Stimulated activated CD8-positive, alpha-beta memory T cell treated with anti-CD3 and anti-CD28 coated beads, Interleukin-15, amount 100 ng/mL, for 48 hours (primary cell): ENCODE results near the gene TUBGCP3.

ENCODE experiments used
- DNase-seq, 2 donors: peaks; one replicate each; pipeline ENCODE4 v3.0.0-alpha.2; 2020; ENCODE audit warnings: low read depth in 2 of 2

TUBGCP3 gene

DNA sequence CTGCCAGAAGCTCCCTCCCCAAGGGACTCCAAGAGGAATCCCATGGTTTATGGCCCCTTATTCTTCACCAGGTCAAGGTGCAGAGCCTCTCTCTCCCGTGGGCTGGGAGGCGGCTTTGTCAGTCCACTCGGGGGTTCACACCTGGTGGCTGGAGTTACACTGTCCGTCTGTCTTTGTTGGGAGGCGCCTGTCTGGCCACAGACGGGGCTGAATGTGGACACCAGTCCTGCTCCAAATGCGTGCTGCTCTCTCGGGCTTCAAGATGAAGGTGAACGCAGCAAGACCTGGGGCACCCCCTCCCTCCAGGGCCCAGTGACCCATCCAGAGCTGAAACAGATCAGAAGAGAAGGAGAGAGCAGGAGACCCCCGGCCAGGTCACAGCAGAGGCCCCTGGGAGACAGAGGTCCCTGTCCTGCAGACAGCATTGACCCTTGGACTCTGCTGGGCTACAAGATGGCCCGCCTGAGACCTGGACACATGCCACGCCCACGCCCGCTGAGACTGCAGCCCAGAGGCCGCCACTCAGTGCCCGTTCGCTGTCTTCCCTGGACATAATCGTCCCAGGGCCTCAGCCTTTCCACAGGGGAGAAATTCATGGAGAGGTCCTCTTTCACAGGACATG is 29.9 kb upstream of the TUBGCP3 start:
- DNase-seq, result no peak

DNA sequence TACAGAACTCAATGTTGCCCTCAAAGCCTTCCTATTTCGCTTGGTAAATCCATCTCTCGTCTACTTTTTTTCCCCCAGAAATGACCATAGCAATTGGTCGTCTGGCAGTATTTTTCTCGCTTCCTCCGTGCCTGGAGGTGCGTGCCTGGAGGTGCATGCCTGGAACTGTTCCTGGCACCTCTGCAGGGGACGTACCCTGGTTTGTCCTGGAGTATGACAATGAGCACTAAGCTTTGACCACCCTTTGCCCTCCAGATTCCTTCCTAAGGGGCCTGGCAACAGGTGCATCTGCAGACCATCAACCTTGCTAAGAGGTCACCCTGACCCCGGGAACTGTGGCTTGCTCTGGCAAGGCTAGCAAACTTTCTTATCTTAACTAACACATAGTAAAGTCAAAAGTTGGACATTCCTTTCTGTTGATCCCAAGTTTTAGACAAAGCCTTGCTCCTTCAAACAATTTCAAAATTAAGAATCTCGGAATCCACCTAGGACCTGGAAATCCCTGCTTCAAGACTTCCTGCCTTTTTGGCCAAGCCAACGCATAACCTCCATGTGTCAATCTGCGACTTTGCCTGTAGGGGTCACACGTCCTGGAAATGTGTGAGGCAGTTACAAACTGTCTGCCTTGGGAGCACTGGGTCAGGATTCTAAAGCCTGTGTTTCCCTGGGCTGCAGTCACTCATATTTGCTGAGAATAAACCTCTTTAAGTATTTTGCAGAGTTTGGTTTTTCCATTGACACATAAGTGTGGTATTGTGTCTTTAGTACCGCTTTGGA is 28.8 kb upstream of the TUBGCP3 start:
- DNase-seq, result no peak

GRCh38 chr13:112615391-112615790 is 27.4 kb upstream of the TUBGCP3 start:
- DNase-seq, result no peak

DNA sequence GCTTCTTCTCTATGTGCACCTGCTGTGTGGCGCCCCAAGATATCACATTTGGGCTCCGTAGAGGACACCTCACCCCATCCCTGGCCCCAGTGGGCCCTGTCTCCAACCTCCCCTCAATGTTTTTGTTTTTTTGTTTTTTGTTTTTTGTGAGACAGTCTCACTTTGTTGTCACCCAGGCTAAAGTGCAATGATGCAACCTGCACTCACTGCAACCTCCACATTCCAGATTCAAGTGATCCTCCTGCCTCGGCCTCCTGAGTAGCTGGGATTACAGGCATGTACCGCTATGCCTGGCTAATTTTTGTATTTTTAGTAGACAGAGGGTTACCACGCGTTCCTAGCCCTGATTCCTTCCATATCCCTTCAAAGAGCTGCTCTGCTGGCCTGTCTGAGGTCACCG is 26.9 kb upstream of the TUBGCP3 start:
- no peak for DNase-seq

- DNase-seq, result no peak
These were observed 20.3 kb upstream of the TUBGCP3 start for GRCh38 chr13:112608212-112608611.

GRCh38 chr13:112606109-112607001 is 18.4 kb upstream of the TUBGCP3 start:
- peak; percentile 83 to 84 for DNase-seq

- DNase-seq, result no peak
These were observed 17.6 kb upstream of the TUBGCP3 start for GRCh38 chr13:112605531-112605990.

DNA sequence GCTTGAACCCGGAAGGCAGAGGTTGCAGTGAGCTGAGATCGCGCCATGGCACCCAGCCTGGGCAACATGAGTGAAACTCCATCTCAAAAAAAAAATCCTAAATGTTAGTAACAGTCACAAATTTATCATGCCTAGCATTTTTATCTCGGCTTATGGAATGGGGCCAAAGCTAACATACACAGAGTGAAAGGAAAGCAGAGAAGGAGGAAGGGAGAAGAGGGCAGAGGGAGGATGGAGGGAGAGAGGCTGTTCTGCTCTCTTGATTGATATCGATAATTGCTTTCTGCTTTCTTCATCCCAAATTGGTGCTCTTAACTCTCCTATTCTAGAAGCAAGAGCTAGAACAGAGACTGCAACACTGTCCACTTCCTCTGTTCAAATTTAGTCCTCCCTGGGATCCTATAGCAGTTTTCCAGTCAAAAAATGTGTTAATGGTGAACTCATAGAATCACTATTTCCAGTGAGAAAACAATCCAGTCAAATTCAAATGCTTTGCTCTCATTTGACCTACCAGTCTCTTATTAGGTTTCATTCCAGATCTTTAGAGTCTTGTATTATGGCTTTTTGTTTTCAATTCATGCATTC is 15.8 kb upstream of the TUBGCP3 start:
- DNase-seq, result no peak

GRCh38 chr13:112602189-112602588 is 14.2 kb upstream of the TUBGCP3 start:
- DNase-seq, result no peak

DNA sequence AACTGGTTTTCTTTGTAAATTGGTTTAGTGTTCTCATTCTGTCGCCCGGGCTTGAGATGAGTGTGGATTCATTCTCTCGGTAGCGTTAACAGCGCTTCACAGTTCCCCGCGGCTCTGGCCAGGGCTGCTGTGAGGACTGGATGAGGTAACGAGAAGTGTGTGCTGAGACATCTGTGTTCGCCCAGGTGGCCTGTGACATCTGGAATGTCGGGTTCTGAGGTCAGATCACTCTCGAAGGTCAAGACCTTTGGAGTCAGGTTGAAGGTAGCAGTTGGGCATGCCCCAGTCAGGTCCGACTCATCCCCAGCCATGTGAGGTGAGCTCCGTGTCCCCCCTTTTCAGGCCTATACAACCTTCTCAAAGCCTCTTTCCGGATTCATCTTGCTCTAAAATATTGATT is 13.4 kb upstream of the TUBGCP3 start:
- DNase-seq, result no peak

GRCh38 chr13:112596235-112596634 is 8.3 kb upstream of the TUBGCP3 start:
- DNase-seq, result no peak

DNA sequence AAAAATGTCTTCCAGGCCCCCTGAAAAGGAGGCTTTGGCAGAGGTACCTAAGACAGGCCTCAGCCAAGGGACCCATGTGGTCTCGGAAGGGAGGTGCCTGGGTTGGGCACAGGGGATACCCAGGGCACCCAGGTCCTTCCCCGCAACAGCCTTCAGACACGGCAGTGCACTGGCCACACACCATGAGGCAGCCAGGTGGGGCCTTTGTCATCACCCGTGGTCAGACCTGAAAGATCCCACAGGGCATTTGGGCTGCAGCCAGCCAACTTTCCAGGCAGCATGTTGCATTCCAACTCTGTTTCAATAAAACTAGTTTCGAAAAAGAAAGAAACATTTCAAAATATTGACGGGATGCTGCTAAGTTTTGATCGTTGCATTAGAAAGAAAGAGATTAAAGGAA is 4.7 kb upstream of the TUBGCP3 start:
- no peak for DNase-seq

DNA sequence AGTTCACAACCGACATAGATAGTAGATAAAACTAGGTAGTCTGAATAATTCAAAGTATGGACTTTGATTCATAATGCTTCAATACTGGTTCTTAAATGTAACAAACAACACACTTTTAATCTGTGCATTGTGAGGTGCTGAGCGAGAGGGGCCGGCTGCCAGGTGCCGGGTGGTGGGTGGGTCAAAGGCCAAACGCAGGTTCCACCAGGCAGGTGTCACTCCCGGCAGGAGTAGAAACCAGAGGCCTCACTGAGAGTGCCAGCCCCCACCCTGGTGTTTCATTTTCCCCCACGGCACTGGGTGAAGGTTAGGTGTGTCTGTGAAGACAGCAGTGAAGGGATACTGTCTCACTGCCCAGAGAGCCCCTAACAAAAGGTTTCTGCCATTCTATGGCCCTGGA is 4.2 kb upstream of the TUBGCP3 start:
- no peak for DNase-seq

- no peak for DNase-seq
These were observed 741 bp upstream of the TUBGCP3 start for GRCh38 chr13:112588490-112589297.

- peak; percentile 67 for DNase-seq
These were observed 665 bp downstream of the TUBGCP3 start for GRCh38 chr13:112587212-112587763.

DNA sequence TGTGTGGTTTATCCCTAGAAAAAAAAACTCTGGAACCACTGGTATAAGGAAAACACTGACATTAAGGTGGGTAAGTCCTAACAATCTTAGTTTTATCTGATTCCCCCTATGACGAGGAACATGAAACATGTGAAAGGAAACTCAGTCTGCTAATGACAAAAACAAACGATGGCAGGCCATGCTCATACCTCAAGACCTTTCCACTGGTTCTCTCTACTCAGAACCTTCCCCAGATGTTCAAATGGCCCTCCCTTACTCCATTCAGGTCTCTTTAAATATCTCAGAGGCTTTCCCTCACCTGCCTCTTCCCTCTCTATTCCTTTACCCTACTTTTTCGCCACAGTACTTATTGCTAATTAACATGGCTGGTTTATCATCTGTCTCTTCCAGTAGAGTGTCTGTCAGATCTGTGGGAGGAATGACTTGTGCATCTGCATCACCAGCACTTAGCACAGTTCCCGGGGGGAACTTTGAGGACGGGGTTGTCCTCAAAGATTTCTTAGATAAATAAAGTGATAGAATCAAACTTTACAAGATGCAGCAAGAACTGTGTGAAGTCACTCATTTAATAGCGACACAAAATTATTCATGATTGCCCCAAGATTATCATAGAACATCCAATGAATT is 1.5 kb downstream of the TUBGCP3 start:
- DNase-seq, result no peak

- DNase-seq, result no peak
These were observed 4.2 kb downstream of the TUBGCP3 start for GRCh38 chr13:112583592-112584277.

GRCh38 chr13:112582263-112582662 is 5.7 kb downstream of the TUBGCP3 start:
- DNase-seq, result no peak

GRCh38 chr13:112580912-112581311 is 7.0 kb downstream of the TUBGCP3 start:
- DNase-seq, result no peak

GRCh38 chr13:112580211-112580610 is 7.7 kb downstream of the TUBGCP3 start:
- DNase-seq, result no peak
